GM19023 (cell line): ENCODE results near the gene PCBP3.
"Not testable (repeated sequence)": the region's sequence is repeated elsewhere in the genome, so short reads cannot be mapped to it uniquely, and the experiment has no call there.

ENCODE experiments used
- ATAC-seq: cut with Tn5 transposase; IDR thresholded peaks from one replicate; pipeline ENCODE4 v1.9.1; 2021; ENCODE audit warnings: mild to moderate bottlenecking, moderate library complexity; ENCODE audit not compliant: unreplicated experiment

Gene PCBP3

DNA sequence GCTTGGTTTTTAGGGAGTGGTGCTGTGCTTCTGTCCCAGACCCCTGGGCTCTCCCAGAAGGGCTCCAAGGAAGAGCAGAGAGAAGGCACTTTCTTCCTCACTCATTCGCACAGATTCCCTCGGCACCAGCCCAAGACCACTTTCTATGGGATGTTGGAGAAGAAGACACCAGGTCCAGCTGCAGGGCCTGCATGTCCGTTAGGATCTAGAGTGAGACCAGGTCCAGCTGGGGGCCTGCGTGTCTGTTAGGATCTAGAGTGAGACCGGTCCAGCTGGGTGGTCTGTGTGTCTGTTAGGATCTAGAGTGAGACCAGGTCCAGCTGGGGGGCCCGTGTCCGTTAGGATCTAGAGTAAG, 30.9 kb upstream of the PCBP3 start:
- ATAC-seq = not testable (repeated sequence)

DNA sequence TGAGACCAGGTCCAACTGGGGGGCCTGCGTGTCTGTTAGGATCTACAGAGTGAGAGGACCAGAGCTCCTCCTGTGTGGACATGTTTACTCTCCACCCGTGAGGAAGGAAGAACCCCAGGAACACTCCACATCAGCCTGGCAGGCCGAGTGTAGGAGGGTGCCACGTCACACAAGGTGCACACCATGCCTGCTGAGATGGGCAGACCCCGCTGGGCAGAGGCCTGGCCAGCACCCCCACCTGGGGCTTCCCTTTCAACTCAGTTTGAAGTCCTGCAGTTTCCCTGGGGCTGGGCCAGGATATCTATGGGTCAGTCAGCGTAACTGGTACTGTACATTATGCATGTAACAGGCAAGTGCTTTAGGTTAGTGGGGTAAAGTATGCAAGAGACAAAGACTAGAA, 30.1 kb upstream of the PCBP3 start:
- no peak for ATAC-seq

DNA sequence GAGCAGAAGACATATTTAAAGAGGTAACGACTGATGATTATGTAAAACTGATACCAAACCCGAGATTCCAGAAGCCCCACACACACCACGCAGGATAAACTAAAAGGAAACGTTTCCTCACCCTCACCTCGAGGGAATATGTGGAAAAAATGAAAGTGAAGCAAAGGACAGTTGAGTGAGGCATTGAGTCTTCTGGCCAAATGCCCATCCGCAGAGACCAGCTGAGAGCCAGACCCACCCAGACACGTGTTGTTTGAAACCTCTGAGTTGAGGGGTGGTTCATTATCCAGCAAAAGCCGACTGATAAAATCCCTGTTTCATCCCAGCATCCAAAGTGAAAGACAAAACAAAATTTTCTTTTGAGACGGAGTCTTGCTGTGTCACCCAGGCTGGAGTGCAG, 29.6 kb upstream of the PCBP3 start:
- no peak for ATAC-seq

DNA sequence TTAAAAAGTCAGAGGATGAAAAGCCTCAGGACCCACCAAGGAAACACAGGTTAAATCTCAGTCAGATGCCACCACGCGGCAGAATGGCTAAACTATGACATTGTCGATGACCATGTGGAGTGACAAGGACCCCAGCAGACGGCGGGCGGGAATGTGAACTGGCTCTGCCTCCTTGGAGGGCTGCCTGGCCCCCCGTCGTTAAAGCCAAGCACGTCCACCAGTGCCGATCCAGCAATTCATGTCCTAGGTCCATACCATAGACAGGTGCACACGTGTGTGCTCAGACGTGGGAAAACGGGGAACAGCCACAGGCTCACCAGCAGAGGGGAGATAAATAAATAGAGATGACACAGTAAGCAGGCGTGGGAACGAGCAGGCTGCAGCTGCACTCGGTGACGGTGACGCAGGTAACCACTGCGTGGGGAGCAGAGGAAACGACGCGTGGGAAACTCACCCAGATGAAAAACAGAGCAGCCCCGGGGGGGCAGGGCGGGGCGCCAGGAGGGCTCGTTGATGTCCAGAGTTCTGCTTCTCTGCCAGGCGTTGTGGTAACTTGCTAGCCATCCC, 28.3 kb upstream of the PCBP3 start:
- ATAC-seq = peak; percentile 82

DNA sequence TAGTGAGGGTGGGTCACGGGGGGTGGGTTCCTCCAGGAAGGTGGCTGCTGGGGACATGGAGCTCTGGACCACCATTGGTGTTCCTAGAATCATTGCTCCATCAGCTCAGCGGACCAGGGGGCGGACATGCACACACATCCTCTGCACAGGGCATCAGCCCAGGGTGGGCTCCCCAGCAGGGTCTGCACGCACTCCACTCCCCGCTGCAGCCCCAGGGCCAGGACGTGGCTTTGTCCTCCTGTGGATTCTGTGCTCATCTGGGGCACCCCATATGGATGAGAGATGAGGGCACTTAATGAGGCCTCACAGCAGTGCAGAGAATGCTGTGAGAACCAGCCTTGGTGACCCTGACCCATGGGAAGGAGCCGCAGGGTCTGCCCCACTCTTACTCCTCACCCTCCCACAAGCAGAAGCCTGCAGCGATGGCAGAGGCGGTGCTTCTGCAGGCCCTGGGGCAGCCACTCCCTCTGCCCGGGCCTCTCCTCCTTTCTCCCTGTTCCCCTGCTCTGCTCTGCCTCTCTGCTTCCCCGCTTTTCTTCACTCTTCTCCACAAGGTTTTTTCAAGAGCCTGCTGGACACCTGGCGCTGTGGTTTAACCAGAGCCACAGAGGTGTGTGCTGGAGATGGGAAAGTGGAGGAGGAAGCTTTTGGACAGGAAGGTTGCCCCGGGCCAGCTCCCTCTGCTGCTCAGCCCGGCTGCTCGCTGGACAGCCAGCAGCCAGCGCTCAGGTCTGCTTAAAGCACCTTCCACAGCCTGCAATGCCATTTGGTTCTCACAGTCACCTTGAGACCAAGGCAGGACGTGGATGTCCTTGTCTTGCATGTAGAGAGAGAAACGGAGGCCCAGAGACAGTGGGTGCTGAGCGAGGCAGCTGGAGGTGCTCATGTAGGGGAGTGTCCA, 26.3 kb upstream of the PCBP3 start:
- no peak for ATAC-seq

DNA sequence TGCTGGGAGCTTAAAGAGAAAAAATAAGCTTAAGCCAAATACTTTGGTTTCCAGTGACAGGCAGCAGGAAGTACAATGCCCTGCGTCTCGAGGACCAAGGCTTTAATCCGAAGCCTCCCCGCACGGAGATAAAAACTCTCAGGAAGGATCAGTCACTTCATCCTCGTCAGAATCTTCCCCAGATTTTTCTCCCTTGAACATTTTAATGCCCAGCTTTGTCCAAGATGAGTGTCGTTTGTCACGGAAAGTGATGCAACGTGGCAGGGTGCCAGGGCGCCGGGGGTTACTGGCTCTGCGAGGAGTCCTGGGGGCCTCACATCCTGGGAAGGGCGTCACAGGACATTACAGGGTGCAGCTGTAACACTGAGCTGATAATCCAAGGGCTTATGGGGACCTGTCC, 25.2 kb upstream of the PCBP3 start:
- ATAC-seq = no peak

DNA sequence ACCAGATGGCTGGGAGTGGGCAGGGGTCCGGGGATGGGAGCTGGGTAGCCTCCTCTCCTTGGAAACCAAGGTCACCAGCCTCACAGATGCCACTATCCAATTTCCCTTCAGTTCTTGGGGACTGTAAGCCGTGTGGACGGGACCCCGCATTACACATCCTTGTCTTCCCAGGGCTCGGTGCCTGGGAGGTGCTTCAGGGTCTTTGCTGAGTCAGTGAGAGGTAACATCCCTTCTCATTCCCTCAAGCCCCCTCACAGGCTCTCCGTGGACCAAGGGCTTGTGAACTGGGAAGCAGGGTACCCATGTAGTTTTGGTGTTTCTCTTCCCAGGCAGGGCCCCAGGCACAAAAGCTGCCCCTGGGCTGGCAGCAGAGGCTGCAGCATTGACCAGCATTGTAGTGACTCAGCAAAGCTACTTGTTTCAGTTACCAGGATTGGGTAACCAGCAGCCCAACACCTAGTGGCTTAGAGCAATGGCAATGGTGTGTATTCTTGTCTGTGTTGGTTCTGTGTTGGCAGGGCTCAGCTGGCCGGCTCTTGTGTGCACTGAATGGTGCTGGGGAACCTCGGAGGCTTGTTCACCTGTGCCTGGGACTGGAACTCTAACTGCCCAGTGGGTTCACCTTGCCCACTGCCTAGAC, 24.6 kb upstream of the PCBP3 start:
- no peak for ATAC-seq

DNA sequence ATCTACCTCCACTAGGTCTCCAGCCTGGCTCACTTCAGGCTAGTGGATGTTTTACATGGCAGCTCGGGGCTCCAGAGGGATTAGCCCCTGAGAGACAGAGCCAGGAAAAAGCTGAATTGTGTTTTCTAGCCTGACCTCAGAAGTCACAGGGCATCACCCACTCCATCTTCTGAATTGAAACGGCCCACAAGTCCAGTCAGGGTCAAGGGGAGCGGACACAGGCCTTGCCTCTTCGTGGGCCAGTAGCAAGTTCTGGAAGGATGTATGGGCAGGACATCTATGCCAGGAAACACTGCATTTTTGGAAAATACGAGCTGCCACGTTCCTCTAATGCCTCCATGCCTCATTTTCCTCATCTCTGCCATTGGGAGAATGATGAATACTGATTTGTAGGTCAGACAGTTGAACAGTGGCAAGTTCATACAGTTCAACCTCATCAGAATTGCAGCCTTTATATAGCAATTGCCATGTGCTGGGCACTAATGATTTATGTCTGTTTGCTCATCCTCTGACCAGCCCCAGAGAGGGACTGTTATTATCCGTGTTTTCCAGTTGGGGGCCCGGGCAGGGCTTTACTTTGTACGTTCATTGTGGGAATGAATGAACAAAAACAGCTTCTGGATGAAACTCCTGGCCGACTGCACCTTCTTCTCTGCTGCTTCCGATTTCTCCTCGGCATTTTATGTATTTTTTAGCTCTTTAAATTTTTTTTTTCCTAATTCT, 23.2 kb upstream of the PCBP3 start:
- ATAC-seq = no peak

DNA sequence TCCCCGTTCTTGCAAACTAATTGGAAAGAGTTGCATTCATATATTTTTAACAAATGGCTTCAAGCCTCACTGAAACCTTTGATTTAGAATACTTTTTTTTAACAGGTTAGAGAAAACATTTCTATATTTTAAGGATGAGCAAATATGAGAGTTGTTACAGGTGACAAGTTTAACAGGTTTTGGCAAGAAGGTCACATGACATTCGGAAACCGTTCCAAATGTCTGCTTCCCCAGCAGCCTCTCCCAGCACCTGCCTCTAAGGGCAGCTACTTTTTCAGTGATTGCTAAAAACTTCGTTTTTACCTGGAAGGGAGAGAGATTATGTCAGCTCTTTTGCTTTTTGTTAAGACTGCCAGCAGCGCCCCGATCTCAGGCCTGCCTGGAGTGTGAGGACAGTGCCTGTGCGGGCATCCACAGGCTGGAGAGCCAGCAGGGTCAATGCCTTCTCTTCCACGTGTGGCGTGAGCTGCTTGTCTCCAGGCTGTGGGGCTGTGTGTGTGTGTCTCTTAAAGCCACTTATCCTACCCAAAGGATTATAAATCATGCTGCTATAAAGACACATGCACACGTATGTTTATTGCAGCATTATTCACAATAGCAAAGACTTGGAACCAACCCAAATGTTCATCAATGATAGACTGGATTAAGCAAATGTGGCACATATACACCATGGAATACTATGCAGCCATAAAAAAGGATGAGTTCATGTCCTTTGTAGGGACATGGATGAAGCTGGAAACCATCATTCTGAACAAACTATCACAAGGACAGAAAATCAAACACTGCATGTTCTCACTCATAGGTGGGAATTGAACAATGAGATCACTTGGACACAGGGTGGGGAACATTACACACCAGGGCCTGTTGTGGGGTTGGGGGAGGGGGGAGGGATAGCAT, 21.8 kb upstream of the PCBP3 start:
- ATAC-seq = not testable (repeated sequence)

DNA sequence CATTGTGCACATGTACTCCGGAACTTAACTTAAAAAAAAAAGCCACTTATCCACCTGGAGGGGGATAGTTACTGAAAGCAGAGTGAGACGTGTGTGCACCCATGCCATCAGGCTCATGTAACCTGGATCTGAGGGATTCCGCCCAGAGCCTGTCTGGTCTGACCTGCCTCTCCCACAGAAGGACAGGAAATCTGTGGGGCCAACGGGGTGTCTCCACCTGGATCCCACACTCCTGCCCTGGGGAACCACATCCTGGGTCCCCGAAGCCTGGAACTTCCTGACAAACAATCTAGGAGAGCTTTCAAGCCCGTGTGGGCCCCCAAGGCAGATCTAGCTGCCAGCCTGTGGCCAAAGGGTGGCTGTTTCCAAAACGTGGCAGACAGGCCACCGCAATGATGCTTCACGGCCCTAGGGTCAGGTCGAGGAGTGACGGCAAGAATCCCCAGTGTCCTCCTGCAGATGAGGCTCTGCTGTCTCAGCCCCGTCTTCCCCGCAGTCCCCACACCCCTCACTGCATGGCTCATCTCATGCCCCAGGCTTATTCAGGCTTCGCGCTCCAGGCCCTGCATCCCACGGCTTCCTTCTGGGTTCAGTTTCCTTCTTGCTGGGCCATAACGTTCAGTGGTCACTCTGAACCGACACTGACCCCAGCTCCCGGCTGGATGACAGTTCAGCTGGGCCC, 21.0 kb upstream of the PCBP3 start:
- no peak for ATAC-seq

DNA sequence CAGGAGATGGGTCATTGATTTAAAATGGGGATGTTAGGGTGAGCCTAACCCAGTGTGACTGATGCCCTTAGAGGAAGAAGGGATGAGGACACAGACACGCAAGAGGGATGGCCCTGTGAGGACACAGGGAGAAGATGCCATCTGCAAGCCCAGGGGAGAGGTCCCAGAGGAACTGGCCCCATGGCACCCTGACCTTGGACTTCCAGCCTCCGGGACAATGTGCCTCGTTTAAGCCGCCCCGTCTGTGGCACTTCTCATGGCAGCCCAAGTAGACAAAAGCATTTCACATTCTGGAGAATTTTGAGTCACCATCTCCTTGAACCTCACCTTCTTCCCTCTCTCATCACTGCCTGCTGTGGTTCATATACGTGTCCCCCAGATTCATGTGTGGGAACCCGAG, 20.1 kb upstream of the PCBP3 start:
- ATAC-seq = no peak

DNA sequence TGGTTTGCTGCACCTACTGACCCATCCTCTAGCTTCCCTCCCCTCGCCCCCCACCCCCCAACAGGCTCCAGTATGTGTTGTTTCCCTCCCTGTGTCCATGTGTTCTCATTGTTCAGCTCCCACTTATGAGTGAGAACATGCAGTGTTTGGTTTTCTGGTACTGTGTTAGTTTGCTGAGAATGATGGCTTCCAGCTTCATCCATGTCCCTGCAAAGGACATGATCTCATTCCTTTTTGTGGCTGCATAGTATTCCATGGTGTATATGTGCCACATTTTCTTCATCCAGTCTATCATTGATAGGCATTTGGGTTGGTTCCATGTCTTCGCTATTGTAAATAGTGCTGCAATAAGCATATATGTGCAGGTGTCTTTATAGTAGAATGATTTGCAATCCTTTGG, 17.4 kb upstream of the PCBP3 start:
- ATAC-seq = not testable (repeated sequence)

DNA sequence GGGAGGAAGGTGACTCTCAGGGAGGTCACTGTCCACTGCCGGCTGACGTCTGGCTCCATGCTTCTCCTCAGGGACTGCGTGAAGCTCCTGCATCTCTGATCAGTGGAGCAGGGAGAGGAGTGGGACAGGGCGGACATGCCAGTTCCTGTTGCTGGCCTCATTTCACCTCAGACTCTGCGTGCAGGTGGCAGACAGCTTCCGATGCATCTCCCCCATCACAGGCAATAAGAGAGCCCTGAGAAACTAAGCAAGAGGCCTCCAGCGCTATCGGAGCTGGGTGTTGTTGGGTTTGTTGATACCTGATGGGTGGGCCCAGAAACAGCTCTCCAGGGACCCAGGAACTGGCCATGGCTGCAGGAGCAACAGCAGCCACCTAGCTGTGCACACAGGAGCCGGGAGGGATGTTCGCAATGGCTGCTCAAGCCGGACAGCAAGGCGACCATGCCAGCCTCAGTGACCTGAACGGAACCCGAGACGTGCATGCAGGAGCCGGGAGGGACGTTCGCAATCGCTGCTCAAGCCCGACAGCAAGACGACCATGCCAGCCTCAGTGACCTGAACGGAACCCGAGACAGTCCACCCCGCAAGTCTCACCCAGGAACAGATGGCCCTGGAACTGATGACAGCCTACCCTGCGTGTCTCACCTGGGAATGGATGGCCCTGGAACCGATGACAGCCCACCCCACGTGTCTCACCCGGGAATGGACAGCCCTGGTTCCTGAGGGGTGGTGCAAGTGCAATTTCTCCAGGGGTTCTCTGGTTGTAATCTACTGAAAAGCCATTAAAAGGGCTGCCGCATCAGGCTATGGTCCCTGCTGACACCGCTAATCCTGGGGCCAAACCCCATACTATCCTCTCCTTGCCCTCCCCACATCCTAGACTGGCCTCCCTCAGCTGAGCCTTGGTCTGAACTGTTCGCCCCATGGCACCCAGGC, 14.2 kb upstream of the PCBP3 start:
- no peak for ATAC-seq

DNA sequence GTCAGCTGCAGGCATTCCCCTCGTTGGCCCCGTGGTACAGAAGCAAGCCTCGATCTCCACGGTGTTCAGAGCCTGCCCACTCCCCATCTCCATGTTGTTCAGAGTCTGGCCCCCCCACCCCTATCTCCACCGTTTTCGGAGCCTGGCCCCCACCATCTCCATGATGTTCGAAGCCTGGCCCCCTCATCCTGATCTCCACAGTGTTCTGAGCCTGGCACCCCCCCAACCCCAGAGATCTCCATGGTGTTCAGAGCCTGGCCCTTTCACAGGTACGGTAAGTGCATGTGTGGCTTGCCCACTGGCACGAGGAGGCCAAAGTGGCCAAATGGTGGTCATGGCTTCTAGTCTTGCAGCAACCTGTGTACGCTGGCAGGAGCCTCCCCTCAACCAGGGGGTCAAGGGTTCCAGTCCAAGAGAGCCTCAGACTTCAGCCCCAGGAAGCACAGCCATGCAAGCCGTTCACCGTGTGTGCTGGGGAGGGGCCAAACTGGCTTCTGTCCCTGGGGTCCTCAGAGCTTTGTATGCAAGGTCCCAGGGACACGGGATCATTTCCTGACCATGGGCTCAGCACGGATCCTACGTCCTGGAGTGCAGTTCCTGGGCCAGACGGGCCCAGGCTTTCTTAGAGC, 13.3 kb upstream of the PCBP3 start:
- no peak for ATAC-seq

DNA sequence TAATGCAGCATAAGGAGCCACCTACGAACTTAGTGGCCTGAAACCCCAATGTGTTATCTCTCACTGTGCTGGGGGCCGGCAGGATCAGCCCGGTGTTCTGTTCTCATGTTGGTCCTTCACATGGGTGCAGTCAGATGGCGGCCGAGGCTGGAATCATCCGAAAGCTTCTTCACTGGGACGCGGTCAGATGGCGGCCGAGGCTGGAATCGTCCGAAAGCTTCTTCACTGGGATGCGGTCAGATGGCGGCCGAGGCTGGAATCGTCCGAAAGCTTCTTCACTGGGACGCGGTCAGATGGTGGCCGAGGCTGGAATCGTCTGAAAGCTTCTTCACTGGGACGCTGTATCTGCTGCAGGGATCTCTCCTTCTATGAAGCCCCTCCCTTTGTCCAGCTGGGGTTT, 12.6 kb upstream of the PCBP3 start:
- no peak for ATAC-seq

DNA sequence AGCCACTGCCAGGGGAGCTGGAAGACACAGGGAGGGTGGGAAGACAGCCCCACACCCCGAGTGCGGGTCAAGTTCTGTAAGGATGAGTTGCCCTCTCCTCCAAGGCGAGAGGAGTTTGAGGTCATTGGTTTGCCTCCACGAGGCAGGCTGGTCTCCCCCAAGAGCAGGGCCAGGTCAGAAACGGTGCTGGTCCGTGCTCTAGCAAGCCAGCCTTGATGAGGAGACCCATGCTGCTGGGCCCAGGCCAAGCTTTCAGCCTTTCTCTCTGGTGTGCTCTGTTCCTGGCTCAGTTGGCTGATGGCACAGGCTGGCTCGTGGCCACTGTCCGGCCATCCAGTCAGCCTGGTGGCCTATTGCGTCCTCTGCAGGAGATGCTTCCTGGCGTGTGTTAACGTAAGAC, 12.0 kb upstream of the PCBP3 start:
- ATAC-seq = no peak

DNA sequence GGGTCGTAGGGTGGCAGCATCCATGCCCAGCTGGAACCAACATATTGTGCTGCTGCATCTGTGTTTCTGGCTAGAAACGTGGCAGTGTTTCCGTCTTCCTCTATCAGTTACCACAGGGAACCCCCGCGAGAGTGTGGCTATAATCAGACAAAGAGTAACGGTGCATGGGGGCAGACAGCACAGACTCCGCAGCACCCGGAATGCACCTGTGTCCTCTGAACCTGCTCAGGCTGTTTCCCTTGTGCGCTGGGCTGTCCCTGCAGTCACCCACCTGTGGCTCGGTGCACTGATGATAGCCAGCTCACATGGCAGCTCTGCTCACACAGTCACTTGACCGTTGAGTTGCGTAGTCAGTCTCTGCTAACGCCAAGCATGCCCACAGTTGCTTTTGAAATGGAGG, 11.4 kb upstream of the PCBP3 start:
- no peak for ATAC-seq

DNA sequence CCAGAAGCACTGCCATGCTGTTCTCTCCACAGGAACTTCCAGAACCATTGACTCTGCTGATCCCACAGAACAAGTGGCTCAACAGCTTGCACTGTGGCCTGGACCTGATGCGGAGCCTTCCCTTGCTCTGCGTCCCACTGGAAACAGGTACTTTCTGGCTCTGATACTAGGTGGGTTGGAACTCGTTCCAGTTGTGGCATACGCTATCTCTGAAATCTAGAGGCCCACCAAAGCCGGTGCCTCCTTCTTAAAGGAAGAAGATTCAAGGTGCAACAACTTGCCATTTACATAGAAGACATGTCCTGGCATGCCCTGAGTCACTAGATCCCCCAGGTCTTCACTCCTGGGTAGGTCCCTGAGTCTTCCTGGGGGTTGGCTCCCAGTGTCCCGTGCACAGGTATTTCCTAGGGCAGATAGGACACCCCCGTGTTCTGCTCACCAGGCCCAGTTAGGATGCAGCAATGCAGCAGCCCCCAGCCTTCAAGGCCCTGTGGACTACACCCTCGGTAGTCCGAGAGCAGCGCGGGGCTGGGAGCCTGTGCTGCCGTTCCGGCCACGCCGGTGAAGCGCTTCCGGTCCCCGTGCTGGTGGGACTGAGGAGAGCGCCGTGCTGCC, 10.8 kb upstream of the PCBP3 start:
- ATAC-seq = no peak
